AG10803 (cell line): ENCODE data around the gene VPS72.

Experiments
- DNase-seq: peaks from one replicate; pipeline ENCODE4 v3.0.0; 2010; ENCODE audit warnings: low read depth
- H3K4me3 ChIP-seq: 2 replicates; pipeline ENCODE4 v1.5.1; 2011; ENCODE audit warnings: mild to moderate bottlenecking, low read length, control low read depth
- CTCF ChIP-seq: conservative IDR thresholded peaks from 2 replicates; pipeline ENCODE4 v1.5.1; 2011; ENCODE audit warnings: mild to moderate bottlenecking, low read length, control low read depth, inconsistent platforms

VPS72 gene

GRCh38 chr1:151175041-151175741 is 14.8 kb downstream of the VPS72 start:
- no peak for TF ChIP-seq CTCF

GRCh38 chr1:151171190-151171589 is 18.8 kb downstream of the VPS72 start:
- H3K4me3 ChIP-seq, result no peak overlapping the region
- no peak for TF ChIP-seq CTCF
- DNase-seq, result no peak

More at GRCh38 chr1:151175041-151175741, 14.8 kb downstream of the VPS72 start:
- DNase-seq, result peak; percentile 34
- no peak overlapping the region for H3K4me3 ChIP-seq

GRCh38 chr1:151167116-151167515 is 22.9 kb downstream of the VPS72 start:
- peak overlapping the region; percentile 98 for H3K4me3 ChIP-seq
- no peak for TF ChIP-seq CTCF

GRCh38 chr1:151166505-151166956 is 23.5 kb downstream of the VPS72 start:
- DNase-seq, result peak; percentile 81
- H3K4me3 ChIP-seq, result peak overlapping the region; percentile 98
- no peak for TF ChIP-seq CTCF

More at GRCh38 chr1:151167116-151167515, 22.9 kb downstream of the VPS72 start:
- no peak for DNase-seq

GRCh38 chr1:151165738-151166504 is 24.1 kb downstream of the VPS72 start, which contains the start of the genes LYSMD1 and SCNM1:
Gene LYSMD1 (minus strand): TSS chr1:151165902. CDS start chr1:151165258, 644 bp downstream.
Gene SCNM1 (plus strand): TSS chr1:151166144. CDS start chr1:151166153, 9 bp downstream.
- peak; percentile 99 for DNase-seq
- 0 out of 2 replicates have a peak, but pooled peaks have one; percentile 15 for TF ChIP-seq CTCF
- H3K4me3 ChIP-seq, result peak within 1 kb of the TSS; percentile 98

- H3K4me3 ChIP-seq, result peak overlapping the region; percentile 98
- no peak; the same call in 1 of the 2 replicates for TF ChIP-seq CTCF
- DNase-seq, result peak; percentile 59
Observed at GRCh38 chr1:151165281-151165737, 24.7 kb downstream of the VPS72 start.
